GM23338 (cell line): ENCODE data around the gene CDK14. TPM values are rescaled to one million over a fixed set of nuclear protein-coding genes. Genes with fewer than 3 reads are reported as not detected.

Experiments
- ATAC-seq: fragments of 200-7000 bp; cut with Tn5 transposase; 3 replicates; pipeline ENCODE4 v1.9.1; 2020
- DNase-seq: peaks from one replicate; pipeline ENCODE4 v3.0.0-alpha.2; 2015; ENCODE audit warnings: low spot score
- H2AFZ ChIP-seq: fragments of 200-600 bp; sonication (generic); 2 replicates; pipeline ENCODE4 v1.8.0; 2016; ENCODE audit warnings: antibody characterized with exemption, mild to moderate bottlenecking, moderate library complexity
- H3F3A ChIP-seq: fragments of 200-600 bp; sonication (generic); replicated peaks from 2 replicates; pipeline ENCODE4 v1.8.0; 2017; ENCODE audit warnings: antibody characterized with exemption, mixed run types, low read depth
- H3K27ac ChIP-seq: fragments of 200-600 bp; sonication (generic); 2 replicates; pipeline ENCODE4 v1.6.1; 2016; ENCODE audit warnings: low read depth
- H3K27me3 ChIP-seq: fragments of 200-600 bp; sonication (generic); 2 replicates; pipeline ENCODE4 v1.8.0; 2016; ENCODE audit warnings: mild to moderate bottlenecking, mixed run types, moderate library complexity; ENCODE audit not compliant: insufficient read depth
- H3K36me3 ChIP-seq: fragments of 200-600 bp; sonication (generic); 2 replicates; pipeline ENCODE4 v1.8.0; 2016; ENCODE audit warnings: mild to moderate bottlenecking; ENCODE audit not compliant: insufficient read depth
- H3K4me1 ChIP-seq: fragments of 200-600 bp; sonication (generic); 2 replicates; pipeline ENCODE4 v1.8.0; 2016; ENCODE audit warnings: mild to moderate bottlenecking, moderate library complexity; ENCODE audit not compliant: insufficient read depth
- H3K4me2 ChIP-seq: fragments of 200-600 bp; sonication (generic); 2 replicates; pipeline ENCODE4 v1.7.1; 2017; ENCODE audit warnings: mixed run types
- H3K4me3 ChIP-seq: fragments of 200-600 bp; sonication (generic); 2 replicates; pipeline ENCODE4 v1.6.1; 2016; ENCODE audit warnings: mixed run types
- H3K79me2 ChIP-seq: fragments of 200-600 bp; sonication (generic); replicated peaks from 2 replicates; pipeline ENCODE4 v1.8.0; 2017; ENCODE audit warnings: mild to moderate bottlenecking; ENCODE audit not compliant: insufficient read depth
- H3K9me2 ChIP-seq: fragments of 200-600 bp; sonication (generic); 2 replicates; pipeline ENCODE4 v1.8.0; 2017; ENCODE audit not compliant: insufficient read depth
- H4K20me1 ChIP-seq: fragments of 200-600 bp; sonication (generic); replicated peaks from 2 replicates; pipeline ENCODE4 v1.8.0; 2017; ENCODE audit warnings: mild to moderate bottlenecking; ENCODE audit not compliant: insufficient read depth
- H3K27ac Mint-ChIP-seq: 2 replicates; pipeline ENCODE4 v1.8.0; 2020; ENCODE audit warnings: inconsistent platforms, mild to moderate bottlenecking, moderate library complexity, mixed read lengths
- H3K27me3 Mint-ChIP-seq: 3 replicates; pipeline ENCODE4 v1.8.0; 2022; ENCODE audit warnings: low read depth, mild to moderate bottlenecking, moderate library complexity, mixed read lengths, inconsistent platforms; ENCODE audit not compliant: insufficient read depth, poor library complexity
- H3K36me3 Mint-ChIP-seq: 3 replicates; pipeline ENCODE4 v1.8.0; 2021; ENCODE audit warnings: low read depth, mild to moderate bottlenecking, inconsistent platforms, moderate library complexity, mixed read lengths
- H3K4me1 Mint-ChIP-seq: 3 replicates; pipeline ENCODE4 v1.8.0; 2020; ENCODE audit warnings: mild to moderate bottlenecking, inconsistent platforms, mixed read lengths
- H3K4me3 Mint-ChIP-seq: 3 replicates; pipeline ENCODE4 v1.8.0; 2021; ENCODE audit warnings: moderate library complexity, mild to moderate bottlenecking, inconsistent platforms, mixed read lengths
- H3K9me3 Mint-ChIP-seq: 3 replicates; pipeline ENCODE4 v1.8.0; 2020; ENCODE audit warnings: moderate library complexity, mild to moderate bottlenecking, inconsistent platforms, mixed read lengths
- CREB1 ChIP-seq: fragments of 250-450 bp; sonication (Bioruptor Pico); IDR thresholded peaks from 2 replicates; pipeline ENCODE4 v1.5.0; 2020; ENCODE audit warnings: low read depth, mild to moderate bottlenecking, moderate library complexity
- EZH2 ChIP-seq: fragments of 200-600 bp; sonication (generic); IDR thresholded peaks from one replicate; pipeline ENCODE4 v1.8.0; 2017; ENCODE audit warnings: antibody characterized with exemption, mild to moderate bottlenecking, low read depth; ENCODE audit not compliant: unreplicated experiment
- JUNB ChIP-seq: IDR thresholded peaks from one replicate; pipeline ENCODE4 v1.6.1; 2016; ENCODE audit warnings: antibody characterized with exemption; ENCODE audit not compliant: unreplicated experiment
- NANOG ChIP-seq: IDR thresholded peaks from 2 replicates; pipeline ENCODE4 v1.6.1; 2016; ENCODE audit warnings: antibody characterized with exemption, borderline replicate concordance
- POLR2AphosphoS5 ChIP-seq: IDR thresholded peaks from 2 replicates; pipeline ENCODE4 v1.6.1; 2016; ENCODE audit warnings: antibody characterized with exemption, low read depth
- ZNF114 ChIP-seq: fragments of 250-450 bp; sonication (Bioruptor Pico); IDR thresholded peaks from 2 replicates; pipeline ENCODE4 v1.5.0; 2020; ENCODE audit warnings: mild to moderate bottlenecking, moderate library complexity
- ZNF331 ChIP-seq: fragments of 250-450 bp; sonication (Bioruptor Pico); IDR thresholded peaks from 2 replicates; pipeline ENCODE4 v1.5.0; 2020; ENCODE audit warnings: low read depth, mild to moderate bottlenecking, moderate library complexity
- polyA plus RNA-seq: library from polyadenylated mRNA; unstranded; fragments of >200 nt; fragmentation: Nextera tagmentation; extraction: Ambion mirVana; gene quantifications from 2 replicates; pipeline ENCODE4 v1.2.1, GENCODE V29; 2016
- total RNA-seq: library from RNA; depleted of rRNA; stranded (reverse); fragments of >200 nt; shearing (Covaris generic); gene quantifications from 2 replicates; pipeline ENCODE4 v1.2.3, GENCODE V29; 2014
- TF ChIP-seq, protein P1 (sequence below): fragments of 250-450 bp; sonication (Bioruptor Pico); IDR thresholded peaks from 2 replicates; pipeline ENCODE4 v1.5.0; 2020; ENCODE audit warnings: mild to moderate bottlenecking, moderate library complexity
- TF ChIP-seq, protein P2 (sequence below), 2 experiments: fragments of 200-600 bp in 1 of 2; sonication (generic) in 1 of 2; conservative IDR thresholded peaks; 2 replicates each; pipeline versions ENCODE4 v1.5.1 to v1.6.1; 2016 to 2017; ENCODE audit warnings: antibody characterized with exemption in 2 of 2, low read depth in 2 of 2, mild to moderate bottlenecking in 2 of 2, moderate library complexity in 1 of 2
- TF ChIP-seq, protein P3 (sequence below): IDR thresholded peaks from one replicate; pipeline ENCODE4 v1.6.1; 2018; ENCODE audit warnings: antibody characterized with exemption; ENCODE audit not compliant: unreplicated experiment

CDK14 gene
- total and polyA plus RNA-seq, 2 experiments from 2014 or later: 11.2 to 24.0 TPM

DNA sequence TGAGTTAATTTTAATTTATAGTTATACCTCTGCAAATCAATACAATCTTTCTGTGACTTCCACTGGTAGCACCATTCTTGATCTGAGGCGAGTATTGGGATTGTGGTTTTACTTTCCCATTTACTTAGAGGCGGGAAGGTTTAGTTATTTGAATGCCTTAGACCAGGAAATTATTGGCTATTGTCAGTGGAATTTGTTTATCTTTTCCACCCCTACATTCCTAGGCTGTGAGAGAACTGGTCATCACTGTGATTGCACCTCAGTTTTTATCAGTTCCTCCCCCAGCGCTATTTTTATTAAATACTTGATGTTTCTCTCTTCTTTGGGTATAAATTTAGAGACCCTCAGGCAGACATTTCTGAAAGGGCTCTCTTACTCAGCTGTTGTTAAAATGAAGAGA, 29.9 kb downstream of the CDK14 start:
- no peaks in the 10 kb centered on the region for H3K9me3 Mint-ChIP-seq
- Histone ChIP-seq H3K79me2 (peaks cover 22% of the 10 kb centered on the region), H3K9me2 (no peaks in the 10 kb centered on the region), H3K27ac (peak overlapping the region; percentile 85), H3F3A (no peaks in the 10 kb centered on the region), H3K4me2 (peak overlapping the region; percentile 36), H2AFZ (no peak overlapping the region), H3K4me3 (peak overlapping the region; percentile 17), H4K20me1 (peaks cover 2% of the 10 kb centered on the region; the same call in 1 of the 2 replicates), H3K27me3 (no peaks in the 10 kb centered on the region), H3K4me1 (peaks cover 61% of the 10 kb centered on the region), H3K36me3 (no peaks in the 10 kb centered on the region)
- peak overlapping the region; percentile 20; the same call in 1 of the 2 replicates for H3K27ac Mint-ChIP-seq
- H3K4me3 Mint-ChIP-seq: peak overlapping the region; percentile 2; the same call in 1 of the 3 replicates
- H3K36me3 Mint-ChIP-seq: 0 out of 3 replicates have a peak, but pooled peaks cover 4% of the 10 kb centered on the region
- ATAC-seq (no peak), DNase-seq (peak; percentile 56)
- H3K27me3 Mint-ChIP-seq: peaks cover 4% of the 10 kb centered on the region
- H3K4me1 Mint-ChIP-seq: peaks cover 62% of the 10 kb centered on the region
- TF ChIP-seq, protein P1, sequence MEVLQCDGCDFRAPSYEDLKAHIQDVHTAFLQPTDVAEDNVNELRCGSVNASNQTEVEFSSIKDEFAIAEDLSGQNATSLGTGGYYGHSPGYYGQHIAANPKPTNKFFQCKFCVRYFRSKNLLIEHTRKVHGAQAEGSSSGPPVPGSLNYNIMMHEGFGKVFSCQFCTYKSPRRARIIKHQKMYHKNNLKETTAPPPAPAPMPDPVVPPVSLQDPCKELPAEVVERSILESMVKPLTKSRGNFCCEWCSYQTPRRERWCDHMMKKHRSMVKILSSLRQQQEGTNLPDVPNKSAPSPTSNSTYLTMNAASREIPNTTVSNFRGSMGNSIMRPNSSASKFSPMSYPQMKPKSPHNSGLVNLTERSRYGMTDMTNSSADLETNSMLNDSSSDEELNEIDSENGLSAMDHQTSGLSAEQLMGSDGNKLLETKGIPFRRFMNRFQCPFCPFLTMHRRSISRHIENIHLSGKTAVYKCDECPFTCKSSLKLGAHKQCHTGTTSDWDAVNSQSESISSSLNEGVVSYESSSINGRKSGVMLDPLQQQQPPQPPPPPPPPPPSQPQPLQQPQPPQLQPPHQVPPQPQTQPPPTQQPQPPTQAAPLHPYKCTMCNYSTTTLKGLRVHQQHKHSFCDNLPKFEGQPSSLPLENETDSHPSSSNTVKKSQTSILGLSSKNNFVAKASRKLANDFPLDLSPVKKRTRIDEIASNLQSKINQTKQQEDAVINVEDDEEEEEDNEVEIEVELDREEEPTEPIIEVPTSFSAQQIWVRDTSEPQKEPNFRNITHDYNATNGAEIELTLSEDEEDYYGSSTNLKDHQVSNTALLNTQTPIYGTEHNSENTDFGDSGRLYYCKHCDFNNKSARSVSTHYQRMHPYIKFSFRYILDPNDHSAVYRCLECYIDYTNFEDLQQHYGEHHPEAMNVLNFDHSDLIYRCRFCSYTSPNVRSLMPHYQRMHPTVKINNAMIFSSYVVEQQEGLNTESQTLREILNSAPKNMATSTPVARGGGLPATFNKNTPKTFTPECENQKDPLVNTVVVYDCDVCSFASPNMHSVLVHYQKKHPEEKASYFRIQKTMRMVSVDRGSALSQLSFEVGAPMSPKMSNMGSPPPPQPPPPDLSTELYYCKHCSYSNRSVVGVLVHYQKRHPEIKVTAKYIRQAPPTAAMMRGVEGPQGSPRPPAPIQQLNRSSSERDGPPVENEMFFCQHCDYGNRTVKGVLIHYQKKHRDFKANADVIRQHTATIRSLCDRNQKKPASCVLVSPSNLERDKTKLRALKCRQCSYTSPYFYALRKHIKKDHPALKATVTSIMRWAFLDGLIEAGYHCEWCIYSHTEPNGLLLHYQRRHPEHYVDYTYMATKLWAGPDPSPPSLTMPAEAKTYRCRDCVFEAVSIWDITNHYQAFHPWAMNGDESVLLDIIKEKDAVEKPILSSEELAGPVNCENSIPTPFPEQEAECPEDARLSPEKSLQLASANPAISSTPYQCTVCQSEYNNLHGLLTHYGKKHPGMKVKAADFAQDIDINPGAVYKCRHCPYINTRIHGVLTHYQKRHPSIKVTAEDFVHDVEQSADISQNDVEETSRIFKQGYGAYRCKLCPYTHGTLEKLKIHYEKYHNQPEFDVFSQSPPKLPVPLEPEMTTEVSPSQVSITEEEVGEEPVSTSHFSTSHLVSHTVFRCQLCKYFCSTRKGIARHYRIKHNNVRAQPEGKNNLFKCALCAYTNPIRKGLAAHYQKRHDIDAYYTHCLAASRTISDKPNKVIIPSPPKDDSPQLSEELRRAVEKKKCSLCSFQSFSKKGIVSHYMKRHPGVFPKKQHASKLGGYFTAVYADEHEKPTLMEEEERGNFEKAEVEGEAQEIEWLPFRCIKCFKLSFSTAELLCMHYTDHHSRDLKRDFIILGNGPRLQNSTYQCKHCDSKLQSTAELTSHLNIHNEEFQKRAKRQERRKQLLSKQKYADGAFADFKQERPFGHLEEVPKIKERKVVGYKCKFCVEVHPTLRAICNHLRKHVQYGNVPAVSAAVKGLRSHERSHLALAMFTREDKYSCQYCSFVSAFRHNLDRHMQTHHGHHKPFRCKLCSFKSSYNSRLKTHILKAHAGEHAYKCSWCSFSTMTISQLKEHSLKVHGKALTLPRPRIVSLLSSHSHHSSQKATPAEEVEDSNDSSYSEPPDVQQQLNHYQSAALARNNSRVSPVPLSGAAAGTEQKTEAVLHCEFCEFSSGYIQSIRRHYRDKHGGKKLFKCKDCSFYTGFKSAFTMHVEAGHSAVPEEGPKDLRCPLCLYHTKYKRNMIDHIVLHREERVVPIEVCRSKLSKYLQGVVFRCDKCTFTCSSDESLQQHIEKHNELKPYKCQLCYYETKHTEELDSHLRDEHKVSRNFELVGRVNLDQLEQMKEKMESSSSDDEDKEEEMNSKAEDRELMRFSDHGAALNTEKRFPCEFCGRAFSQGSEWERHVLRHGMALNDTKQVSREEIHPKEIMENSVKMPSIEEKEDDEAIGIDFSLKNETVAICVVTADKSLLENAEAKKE (CRISPR knock-in tag): no peak
- TF ChIP-seq NANOG (no peak), ZNF114 (CRISPR knock-in tag) (no peak), ZNF331 (CRISPR knock-in tag) (no peak), JUNB (no peak), POLR2AphosphoS5 (no peak), CREB1 (CRISPR knock-in tag) (no peak), EZH2 (no peak)
- TF ChIP-seq, protein P2, sequence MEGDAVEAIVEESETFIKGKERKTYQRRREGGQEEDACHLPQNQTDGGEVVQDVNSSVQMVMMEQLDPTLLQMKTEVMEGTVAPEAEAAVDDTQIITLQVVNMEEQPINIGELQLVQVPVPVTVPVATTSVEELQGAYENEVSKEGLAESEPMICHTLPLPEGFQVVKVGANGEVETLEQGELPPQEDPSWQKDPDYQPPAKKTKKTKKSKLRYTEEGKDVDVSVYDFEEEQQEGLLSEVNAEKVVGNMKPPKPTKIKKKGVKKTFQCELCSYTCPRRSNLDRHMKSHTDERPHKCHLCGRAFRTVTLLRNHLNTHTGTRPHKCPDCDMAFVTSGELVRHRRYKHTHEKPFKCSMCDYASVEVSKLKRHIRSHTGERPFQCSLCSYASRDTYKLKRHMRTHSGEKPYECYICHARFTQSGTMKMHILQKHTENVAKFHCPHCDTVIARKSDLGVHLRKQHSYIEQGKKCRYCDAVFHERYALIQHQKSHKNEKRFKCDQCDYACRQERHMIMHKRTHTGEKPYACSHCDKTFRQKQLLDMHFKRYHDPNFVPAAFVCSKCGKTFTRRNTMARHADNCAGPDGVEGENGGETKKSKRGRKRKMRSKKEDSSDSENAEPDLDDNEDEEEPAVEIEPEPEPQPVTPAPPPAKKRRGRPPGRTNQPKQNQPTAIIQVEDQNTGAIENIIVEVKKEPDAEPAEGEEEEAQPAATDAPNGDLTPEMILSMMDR (conservative IDR thresholded peaks at IDR 0.05; ENCODE audit: low read depth in 2 of 2): no peak
- TF ChIP-seq, protein P3, sequence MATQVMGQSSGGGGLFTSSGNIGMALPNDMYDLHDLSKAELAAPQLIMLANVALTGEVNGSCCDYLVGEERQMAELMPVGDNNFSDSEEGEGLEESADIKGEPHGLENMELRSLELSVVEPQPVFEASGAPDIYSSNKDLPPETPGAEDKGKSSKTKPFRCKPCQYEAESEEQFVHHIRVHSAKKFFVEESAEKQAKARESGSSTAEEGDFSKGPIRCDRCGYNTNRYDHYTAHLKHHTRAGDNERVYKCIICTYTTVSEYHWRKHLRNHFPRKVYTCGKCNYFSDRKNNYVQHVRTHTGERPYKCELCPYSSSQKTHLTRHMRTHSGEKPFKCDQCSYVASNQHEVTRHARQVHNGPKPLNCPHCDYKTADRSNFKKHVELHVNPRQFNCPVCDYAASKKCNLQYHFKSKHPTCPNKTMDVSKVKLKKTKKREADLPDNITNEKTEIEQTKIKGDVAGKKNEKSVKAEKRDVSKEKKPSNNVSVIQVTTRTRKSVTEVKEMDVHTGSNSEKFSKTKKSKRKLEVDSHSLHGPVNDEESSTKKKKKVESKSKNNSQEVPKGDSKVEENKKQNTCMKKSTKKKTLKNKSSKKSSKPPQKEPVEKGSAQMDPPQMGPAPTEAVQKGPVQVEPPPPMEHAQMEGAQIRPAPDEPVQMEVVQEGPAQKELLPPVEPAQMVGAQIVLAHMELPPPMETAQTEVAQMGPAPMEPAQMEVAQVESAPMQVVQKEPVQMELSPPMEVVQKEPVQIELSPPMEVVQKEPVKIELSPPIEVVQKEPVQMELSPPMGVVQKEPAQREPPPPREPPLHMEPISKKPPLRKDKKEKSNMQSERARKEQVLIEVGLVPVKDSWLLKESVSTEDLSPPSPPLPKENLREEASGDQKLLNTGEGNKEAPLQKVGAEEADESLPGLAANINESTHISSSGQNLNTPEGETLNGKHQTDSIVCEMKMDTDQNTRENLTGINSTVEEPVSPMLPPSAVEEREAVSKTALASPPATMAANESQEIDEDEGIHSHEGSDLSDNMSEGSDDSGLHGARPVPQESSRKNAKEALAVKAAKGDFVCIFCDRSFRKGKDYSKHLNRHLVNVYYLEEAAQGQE: no peak
